Upper lobe of right lung (tissue), 1 donor: Measurements from ENCODE around the gene COBL. TPM values are rescaled to one million over a fixed set of nuclear protein-coding genes. Genes with fewer than 3 reads are reported as not detected.

Source experiments
- ATAC-seq: fragments of 200-7000 bp; cut with Tn5 transposase; one replicate; pipeline ENCODE4 v1.9.1; 2020; ENCODE audit warnings: mild to moderate bottlenecking, moderate library complexity
- DNase-seq: peaks from one replicate; pipeline ENCODE4 v3.0.0-alpha.2; 2020
- H3K27ac ChIP-seq: fragments of 200-600 bp; one replicate; pipeline ENCODE4 v1.8.0; 2022
- H3K27me3 ChIP-seq: fragments of 200-600 bp; one replicate; pipeline ENCODE4 v1.8.0; 2022; ENCODE audit warnings: mild to moderate bottlenecking
- H3K36me3 ChIP-seq: fragments of 200-600 bp; one replicate; pipeline ENCODE4 v1.8.0; 2022
- H3K4me1 ChIP-seq: fragments of 200-600 bp; one replicate; pipeline ENCODE4 v1.8.0; 2022
- H3K4me3 ChIP-seq: fragments of 200-600 bp; one replicate; pipeline ENCODE4 v1.8.0; 2022; ENCODE audit warnings: mild to moderate bottlenecking
- H3K9me3 ChIP-seq: fragments of 200-600 bp; one replicate; pipeline ENCODE4 v1.8.0; 2022
- intact Hi-C: fragments of 100-400 bp; cut with DNase I; formaldehyde crosslinking; loops from one replicate; pipeline ENCODE4 v1.11.0; 2022
- total RNA-seq: library from RNA; stranded (reverse); fragmentation: NEBNext Ultra II Directional; extraction: Animal tissue kit (Norgen Biotek cat#: 25700); gene quantifications from one replicate; pipeline ENCODE4 v1.2.1, GENCODE V29; 2021
- TF ChIP-seq, protein P1 (sequence below): fragments of 200-600 bp; IDR thresholded peaks from one replicate; pipeline ENCODE4 v1.8.0; 2022; ENCODE audit warnings: antibody characterized with exemption
- donor health status: DM: no; HTN: yes; CAD: no; lungs with severe emphysema.

The COBL gene
- total RNA-seq, 1 donor from 2014 or later: 29.2 TPM

- ATAC-seq (peak; percentile 85), DNase-seq (no peak)
- TF ChIP-seq, protein P1, sequence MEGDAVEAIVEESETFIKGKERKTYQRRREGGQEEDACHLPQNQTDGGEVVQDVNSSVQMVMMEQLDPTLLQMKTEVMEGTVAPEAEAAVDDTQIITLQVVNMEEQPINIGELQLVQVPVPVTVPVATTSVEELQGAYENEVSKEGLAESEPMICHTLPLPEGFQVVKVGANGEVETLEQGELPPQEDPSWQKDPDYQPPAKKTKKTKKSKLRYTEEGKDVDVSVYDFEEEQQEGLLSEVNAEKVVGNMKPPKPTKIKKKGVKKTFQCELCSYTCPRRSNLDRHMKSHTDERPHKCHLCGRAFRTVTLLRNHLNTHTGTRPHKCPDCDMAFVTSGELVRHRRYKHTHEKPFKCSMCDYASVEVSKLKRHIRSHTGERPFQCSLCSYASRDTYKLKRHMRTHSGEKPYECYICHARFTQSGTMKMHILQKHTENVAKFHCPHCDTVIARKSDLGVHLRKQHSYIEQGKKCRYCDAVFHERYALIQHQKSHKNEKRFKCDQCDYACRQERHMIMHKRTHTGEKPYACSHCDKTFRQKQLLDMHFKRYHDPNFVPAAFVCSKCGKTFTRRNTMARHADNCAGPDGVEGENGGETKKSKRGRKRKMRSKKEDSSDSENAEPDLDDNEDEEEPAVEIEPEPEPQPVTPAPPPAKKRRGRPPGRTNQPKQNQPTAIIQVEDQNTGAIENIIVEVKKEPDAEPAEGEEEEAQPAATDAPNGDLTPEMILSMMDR: no peak
- no peak overlapping the region for H3K27ac ChIP-seq
- no peak overlapping the region for H3K4me3 ChIP-seq
- H3K4me1 ChIP-seq: no peaks in the 10 kb centered on the region
- H3K27me3 ChIP-seq: no peaks in the 10 kb centered on the region
- no peaks in the 10 kb centered on the region for H3K36me3 ChIP-seq
- no peaks in the 10 kb centered on the region for H3K9me3 ChIP-seq
- intact Hi-C loops: no loop called here
Observed at GRCh38 chr7:51054231-51054630, 262.4 kb downstream of the COBL start.

DNA sequence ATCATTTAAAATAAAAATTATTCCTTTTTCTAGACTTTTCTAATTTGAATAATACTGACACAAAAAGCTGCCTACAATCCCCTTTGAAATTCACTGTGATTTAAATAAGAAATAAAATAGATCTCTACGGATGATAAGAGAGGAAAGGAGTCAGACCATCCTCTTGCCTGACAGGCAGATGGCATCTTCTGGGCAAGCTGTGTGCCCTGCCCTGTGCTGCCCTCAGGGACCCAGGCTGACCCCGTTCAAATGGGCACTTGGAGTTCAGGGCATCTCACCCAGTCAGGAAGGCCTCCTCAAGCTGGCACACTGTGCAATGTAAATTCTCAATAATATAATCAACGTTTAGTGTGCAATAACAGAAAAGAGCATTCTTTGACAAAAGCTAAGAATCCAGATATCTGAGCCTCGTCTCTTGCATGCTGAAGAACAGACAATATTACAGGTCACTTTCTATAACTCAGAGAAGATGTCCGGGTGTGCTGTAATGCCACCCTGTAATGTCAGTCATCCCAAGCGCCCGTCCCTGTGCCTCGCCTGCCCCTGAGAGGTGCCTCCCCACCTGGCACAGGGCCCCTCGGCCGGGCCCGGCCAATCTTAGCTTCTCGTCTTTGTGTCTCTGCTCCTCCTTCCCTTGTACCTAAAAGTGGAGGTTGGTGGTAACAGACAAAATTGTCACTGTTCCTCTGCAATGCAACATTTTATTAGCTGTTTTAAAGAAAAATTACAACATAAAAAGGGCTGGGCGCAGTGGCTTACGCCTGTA is 263.3 kb downstream of the COBL start:
- no peaks in the 10 kb centered on the region for H3K4me1 ChIP-seq
- no peak overlapping the region for H3K4me3 ChIP-seq
- TF ChIP-seq, protein P1: no peak
- ATAC-seq: no peak
- no peaks in the 10 kb centered on the region for H3K36me3 ChIP-seq
- DNase-seq: no peak
- intact Hi-C loops: no loop called here
- no peaks in the 10 kb centered on the region for H3K9me3 ChIP-seq
- no peaks in the 10 kb centered on the region for H3K27me3 ChIP-seq
- H3K27ac ChIP-seq: no peak overlapping the region

- DNase-seq (no peak), ATAC-seq (no peak)
- TF ChIP-seq, protein P1: no peak
- Histone ChIP-seq H3K4me3 (no peak overlapping the region), H3K27me3 (no peaks in the 10 kb centered on the region), H3K36me3 (no peaks in the 10 kb centered on the region), H3K9me3 (no peaks in the 10 kb centered on the region), H3K27ac (no peak overlapping the region), H3K4me1 (no peaks in the 10 kb centered on the region)
- intact Hi-C loops: no loop called here
Observed at GRCh38 chr7:51046482-51046881, 270.1 kb downstream of the COBL start.

GRCh38 chr7:51046103-51046466 is 270.5 kb downstream of the COBL start:
- TF ChIP-seq, protein P1: no peak
- intact Hi-C loops: no loop called here
- Histone ChIP-seq H3K4me3 (no peak overlapping the region), H3K9me3 (no peaks in the 10 kb centered on the region), H3K27me3 (no peaks in the 10 kb centered on the region), H3K27ac (no peak overlapping the region), H3K36me3 (no peaks in the 10 kb centered on the region), H3K4me1 (no peaks in the 10 kb centered on the region)
- DNase-seq: no peak
- peak; percentile 37 for ATAC-seq

GRCh38 chr7:51045319-51046102 is 271.1 kb downstream of the COBL start:
- no peak for DNase-seq
- Histone ChIP-seq H3K36me3 (no peaks in the 10 kb centered on the region), H3K27ac (no peak overlapping the region), H3K4me3 (no peak overlapping the region), H3K27me3 (no peaks in the 10 kb centered on the region), H3K9me3 (no peaks in the 10 kb centered on the region), H3K4me1 (no peaks in the 10 kb centered on the region)
- intact Hi-C loops: no loop called here
- TF ChIP-seq, protein P1: no peak
- ATAC-seq: peak; percentile 80
